Fibroblast of pulmonary artery (primary cell): Measurements from ENCODE around the gene LY6G6D.
A peak's percentile ranks its signal among the peaks of the same experiment; 100 is the strongest.

Experiments
- DNase-seq: peaks from one replicate; pipeline ENCODE4 v3.0.0-alpha.2; 2010; ENCODE audit warnings: low read depth
- H3K4me3 ChIP-seq: replicated peaks from 2 replicates; pipeline ENCODE4 v1.5.1; 2011; ENCODE audit warnings: low read depth, mild to moderate bottlenecking, control low read depth, low read length, moderate library complexity
- TF ChIP-seq, protein P1 (sequence below): IDR thresholded peaks from 2 replicates; pipeline ENCODE4 v1.5.1; 2011; ENCODE audit warnings: mild to moderate bottlenecking, control low read depth, low read length, inconsistent platforms; ENCODE audit errors: missing control alignments

The LY6G6D gene

DNA sequence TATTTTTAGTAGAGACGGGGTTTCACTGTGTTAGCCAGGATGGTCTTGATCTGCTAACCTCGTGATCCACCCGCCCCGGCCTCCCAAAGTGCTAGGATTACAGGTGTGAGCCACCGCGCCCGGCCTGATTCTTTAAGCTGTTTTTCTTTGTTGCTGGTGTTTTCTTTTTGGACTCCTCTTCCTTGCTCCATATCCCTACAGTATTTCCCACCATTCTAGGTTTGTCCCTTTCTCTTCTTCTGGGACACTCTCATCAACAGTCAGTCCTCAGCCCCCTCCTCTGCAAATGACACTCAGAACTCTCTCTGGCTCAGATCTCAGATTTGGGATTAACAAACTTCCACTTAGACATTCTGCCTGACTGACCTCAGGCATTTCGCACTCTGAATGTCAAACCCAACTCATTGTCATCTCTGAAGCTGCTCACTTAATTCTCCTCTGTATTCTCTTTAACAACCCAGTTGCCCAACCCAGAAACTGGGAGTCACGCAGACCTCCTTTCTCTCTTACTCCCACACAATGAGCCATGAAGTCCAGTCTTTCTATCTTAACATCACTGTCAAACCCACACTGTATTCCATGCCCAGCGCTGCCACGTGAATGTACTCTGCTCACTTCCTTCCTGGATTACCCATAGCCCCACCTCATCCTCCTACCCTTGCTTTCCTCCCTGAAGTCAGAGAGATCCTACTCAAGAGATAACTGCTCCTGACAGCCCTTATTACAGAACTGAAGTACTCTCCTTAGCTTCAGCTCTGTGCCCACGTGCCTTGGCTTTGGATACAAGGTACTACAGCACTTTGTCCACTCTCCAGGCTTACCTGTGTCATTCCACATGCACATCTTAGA is 10.6 kb downstream of the LY6G6D start:
- TF ChIP-seq, protein P1, sequence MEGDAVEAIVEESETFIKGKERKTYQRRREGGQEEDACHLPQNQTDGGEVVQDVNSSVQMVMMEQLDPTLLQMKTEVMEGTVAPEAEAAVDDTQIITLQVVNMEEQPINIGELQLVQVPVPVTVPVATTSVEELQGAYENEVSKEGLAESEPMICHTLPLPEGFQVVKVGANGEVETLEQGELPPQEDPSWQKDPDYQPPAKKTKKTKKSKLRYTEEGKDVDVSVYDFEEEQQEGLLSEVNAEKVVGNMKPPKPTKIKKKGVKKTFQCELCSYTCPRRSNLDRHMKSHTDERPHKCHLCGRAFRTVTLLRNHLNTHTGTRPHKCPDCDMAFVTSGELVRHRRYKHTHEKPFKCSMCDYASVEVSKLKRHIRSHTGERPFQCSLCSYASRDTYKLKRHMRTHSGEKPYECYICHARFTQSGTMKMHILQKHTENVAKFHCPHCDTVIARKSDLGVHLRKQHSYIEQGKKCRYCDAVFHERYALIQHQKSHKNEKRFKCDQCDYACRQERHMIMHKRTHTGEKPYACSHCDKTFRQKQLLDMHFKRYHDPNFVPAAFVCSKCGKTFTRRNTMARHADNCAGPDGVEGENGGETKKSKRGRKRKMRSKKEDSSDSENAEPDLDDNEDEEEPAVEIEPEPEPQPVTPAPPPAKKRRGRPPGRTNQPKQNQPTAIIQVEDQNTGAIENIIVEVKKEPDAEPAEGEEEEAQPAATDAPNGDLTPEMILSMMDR = no peak
- peak; percentile 88 for DNase-seq
- H3K4me3 ChIP-seq = no peak overlapping the region

DNA sequence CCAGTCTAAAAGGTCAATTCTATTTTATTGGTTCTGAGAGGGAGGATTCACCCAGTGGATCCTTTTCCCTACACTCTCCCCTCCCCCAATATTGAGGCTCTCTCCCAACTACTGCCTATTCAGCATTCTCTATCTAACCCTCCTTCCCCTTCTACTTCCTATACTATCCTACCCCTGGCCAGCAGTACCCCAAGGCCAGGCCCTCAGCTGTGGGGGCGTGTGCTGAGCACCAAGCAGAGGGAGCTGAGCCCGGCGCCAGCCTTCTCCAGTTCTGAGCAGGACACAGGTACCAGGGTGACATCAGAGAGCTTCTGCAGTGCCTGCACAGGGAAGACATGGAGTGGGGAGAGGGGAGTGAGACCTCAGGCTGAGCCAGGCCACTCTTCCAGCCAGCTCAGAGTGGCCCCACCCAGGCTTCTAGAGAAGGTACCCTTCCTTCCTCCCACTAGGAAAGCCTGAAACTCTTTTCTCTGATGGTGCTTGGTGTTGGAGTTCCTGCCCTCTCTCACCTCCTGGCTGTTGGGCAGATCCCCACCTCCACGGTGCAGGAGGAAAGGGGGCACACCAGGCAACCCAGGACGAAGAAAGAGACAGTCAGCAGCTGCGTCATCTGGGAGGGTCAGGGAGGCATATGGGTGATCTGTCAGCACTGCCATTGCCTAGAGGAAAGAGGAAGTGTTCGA is 12.0 kb downstream of the LY6G6D start:
- TF ChIP-seq, protein P1 = no peak
- no peak for DNase-seq
- no peak overlapping the region for H3K4me3 ChIP-seq

DNA sequence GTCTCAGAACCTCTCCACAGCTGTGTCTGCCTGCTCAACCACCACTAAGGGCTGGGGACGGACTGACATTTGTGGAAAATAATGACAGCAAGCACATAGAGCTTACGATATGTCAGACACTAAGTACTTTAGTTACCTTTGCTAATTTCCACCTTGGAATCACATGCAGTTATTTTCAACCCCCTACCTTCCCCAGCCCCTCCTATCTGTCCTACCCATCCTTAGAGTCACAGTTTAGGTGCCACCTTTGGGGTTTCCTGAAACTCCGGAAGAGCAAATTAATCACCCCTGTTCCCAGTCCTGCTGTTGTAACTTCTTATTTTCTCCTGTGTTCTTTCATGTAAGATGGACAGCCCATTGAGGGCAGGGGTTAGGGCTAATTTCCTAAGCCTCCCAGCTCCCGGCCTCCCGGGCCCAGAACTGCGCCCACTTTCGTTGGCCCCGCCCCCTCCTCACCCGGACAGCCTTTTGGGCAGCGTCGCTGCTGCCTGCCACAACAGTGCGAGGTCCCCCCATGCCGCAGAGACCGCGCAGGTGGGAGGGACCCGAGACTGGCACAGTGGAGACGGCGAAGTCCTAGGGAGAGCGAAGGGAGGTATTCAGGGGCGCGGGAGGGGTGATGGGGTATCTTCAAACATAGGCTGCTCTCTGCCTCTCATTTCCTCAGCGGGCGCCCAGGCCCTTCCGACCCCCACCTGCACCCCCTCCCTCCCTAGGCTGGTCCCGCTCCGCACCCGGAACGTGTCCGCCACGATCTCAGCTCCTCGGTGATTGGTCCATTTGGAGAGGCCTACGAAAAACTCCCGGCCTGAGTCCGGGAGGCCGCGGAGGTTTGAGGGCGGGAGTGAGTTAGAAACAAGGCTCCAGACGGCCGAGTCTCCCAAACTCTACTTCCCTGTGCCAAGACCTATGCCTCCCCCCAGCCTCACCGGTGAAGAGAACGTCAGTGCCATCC is 12.8 kb downstream of the LY6G6D start:
- no peak for DNase-seq
- peak overlapping the region; percentile 90 for H3K4me3 ChIP-seq
- TF ChIP-seq, protein P1 = no peak

DNA sequence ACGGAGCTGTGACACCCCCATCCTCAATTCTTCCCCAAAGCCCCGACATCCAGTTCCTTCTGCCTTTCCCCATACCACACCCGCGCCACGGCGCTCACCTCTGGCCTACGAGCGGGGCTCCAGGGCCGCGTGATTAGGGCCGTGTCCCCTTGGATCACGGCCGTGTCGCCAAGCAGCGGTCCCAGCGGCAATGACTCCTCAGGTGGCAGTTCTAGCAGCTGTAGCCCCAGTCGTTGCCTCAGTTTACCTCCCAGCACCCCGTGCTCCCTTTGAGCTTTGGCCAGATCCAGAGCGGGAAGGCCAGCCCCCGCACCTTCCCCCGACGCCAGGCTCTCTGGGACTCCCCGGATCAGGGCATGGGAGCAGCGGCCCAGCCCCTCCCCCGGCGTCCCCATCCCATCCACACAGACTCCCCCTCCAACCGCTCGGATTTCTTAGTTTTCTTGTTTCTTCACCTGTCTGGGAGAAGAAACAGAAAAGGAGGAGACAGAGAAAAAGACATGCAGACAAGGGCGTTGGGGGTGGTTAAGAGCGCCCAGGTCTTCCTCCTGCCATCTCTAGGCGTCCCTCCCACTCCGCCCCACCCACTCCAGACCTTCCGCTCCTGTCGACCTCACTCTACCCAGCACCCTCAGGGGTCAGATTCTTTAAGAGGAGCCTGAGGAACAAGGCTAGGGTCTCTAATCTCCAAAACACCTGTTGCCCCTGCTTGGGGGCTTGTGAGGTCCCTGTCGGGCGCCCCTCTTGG is 13.8 kb downstream of the LY6G6D start, which contains the start of gene DDAH2:
DDAH2 (minus strand) TSS at position 533 of the 748 bp plus-strand sequence; CDS start at position 395, 138 bp downstream.
- DNase-seq = no peak
- H3K4me3 ChIP-seq = peak within 1 kb of the TSS; percentile 90
- TF ChIP-seq, protein P1 = peak; percentile 31

DNA sequence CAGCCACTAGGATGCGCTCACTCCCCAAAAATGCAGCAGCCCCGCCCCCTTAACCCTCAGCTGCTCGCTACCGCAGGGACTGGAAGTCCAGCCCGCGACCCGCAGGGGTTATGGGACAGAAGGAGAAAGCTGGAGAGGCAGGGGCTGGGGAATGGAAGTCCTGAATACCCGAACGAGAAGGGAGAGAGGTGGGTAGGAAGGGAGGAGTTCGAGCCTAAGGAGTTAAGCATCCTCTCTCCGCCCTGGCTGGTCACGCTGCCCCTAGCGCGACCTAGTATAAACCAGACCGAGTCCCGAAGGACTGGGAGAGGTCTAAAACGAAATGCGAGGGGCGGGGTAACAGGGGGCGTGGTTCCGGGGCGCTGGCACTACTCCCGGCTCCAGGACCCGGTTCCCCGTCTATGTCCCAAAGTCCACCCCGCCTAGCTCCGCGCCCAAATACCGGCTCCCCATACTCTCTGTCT is 14.4 kb downstream of the LY6G6D start:
- peak; percentile 89 for DNase-seq
- peak overlapping the region; percentile 90 for H3K4me3 ChIP-seq
- TF ChIP-seq, protein P1 = no peak

DNA sequence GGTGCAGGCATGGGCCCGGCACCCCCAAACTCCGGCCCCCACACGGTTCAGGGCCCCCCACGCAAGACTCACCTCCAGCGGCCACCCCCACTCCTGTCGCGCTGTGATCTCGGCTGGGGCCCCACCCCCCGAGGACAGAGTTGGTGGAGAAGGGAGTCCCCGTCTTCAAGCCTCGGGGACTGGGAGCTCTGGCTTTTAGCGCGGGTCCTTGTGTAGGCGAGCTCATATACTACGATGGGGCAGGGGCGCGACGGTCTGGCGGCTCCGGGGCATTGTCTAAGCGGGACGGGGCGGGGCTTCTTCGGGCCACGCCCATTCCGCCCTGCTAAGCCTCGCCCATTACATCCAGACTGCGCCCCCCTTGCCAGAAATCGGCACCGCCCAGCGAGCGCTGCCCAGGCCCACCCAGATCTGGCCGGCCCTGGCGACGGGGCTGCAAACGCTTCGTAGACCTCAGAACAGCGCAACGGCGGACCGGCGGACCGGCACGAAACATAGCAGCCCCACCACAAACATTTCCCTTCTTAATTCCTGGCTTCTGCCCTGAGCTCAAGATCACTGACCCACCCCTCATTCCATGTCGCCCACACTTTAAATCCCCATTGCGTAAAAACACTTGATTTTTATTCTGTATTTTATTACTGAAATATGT is 15.0 kb downstream of the LY6G6D start:
- DNase-seq = peak; percentile 89
- peak overlapping the region; percentile 90 for H3K4me3 ChIP-seq
- TF ChIP-seq, protein P1 = no peak
